TTC549 (cell line): Measurements from ENCODE around the gene USP17L28.
A peak's percentile ranks its signal among the peaks of the same experiment; 100 is the strongest.
"Not testable (repeated sequence)": the region's sequence is repeated elsewhere in the genome, so short reads cannot be mapped to it uniquely, and the experiment has no call there.

Source experiments
- FAIRE-seq: peaks from 2 replicates; lab custom pipeline; 2012; peaks lifted over from hg19 to GRCh38; lab: Jason Lieb, UNC

The USP17L28 gene

GRCh38 chr4:9348593-9348992, at the start of gene USP17L28:
TSS of gene USP17L28 (plus strand) at chr4:9348893. CDS start at chr4:9348893, 0 bp downstream.
- FAIRE-seq, result not testable (repeated sequence)

GRCh38 chr4:9324191-9324590, 24.5 kb upstream of the USP17L28 start:
- FAIRE-seq, result not testable (repeated sequence)

- FAIRE-seq, result not testable (repeated sequence)
Observed at GRCh38 chr4:9324865-9325264, 23.8 kb upstream of the USP17L28 start, which contains the start of gene USP17L24. TSS of gene USP17L24 (plus strand) at chr4:9325165. CDS start at chr4:9325165, 0 bp downstream.

- FAIRE-seq, result not testable (repeated sequence)
Observed at GRCh38 chr4:9329611-9330010, 19.1 kb upstream of the USP17L28 start, which contains the start of gene USP17L25. TSS of gene USP17L25 (plus strand) at chr4:9329911. CDS start at chr4:9329911, 0 bp downstream.

- FAIRE-seq, result not testable (repeated sequence)
Observed at GRCh38 chr4:9334358-9334757, 14.3 kb upstream of the USP17L28 start, which contains the start of gene USP17L26. TSS of gene USP17L26 (plus strand) at chr4:9334658. CDS start at chr4:9334658, 0 bp downstream.

- FAIRE-seq, result not testable (repeated sequence)
Observed at GRCh38 chr4:9339103-9339502, 9.6 kb upstream of the USP17L28 start, which contains the start of gene USP17L5. TSS of gene USP17L5 (plus strand) at chr4:9339403. CDS start at chr4:9339403, 0 bp downstream.

GRCh38 chr4:9343848-9344247, 4.8 kb upstream of the USP17L28 start, which contains the start of gene USP17L27:
TSS of gene USP17L27 (plus strand) at chr4:9344148. CDS start at chr4:9344148, 0 bp downstream.
- FAIRE-seq, result not testable (repeated sequence)

- FAIRE-seq, result not testable (repeated sequence)
Observed at GRCh38 chr4:9350866-9351265, 2.2 kb downstream of the USP17L28 start.

GRCh38 chr4:9353338-9353737, 4.6 kb downstream of the USP17L28 start, which contains the start of gene USP17L29:
TSS of gene USP17L29 (plus strand) at chr4:9353638. CDS start at chr4:9353638, 0 bp downstream.
- FAIRE-seq, result not testable (repeated sequence)

GRCh38 chr4:9362829-9363228, 14.1 kb downstream of the USP17L28 start, which contains the start of gene USP17L30:
TSS of gene USP17L30 (plus strand) at chr4:9363129. CDS start at chr4:9363129, 0 bp downstream.
- not testable (repeated sequence) for FAIRE-seq

- not testable (repeated sequence) for FAIRE-seq
Observed at GRCh38 chr4:9379881-9380280, 31.2 kb downstream of the USP17L28 start.

GRCh38 chr4:9381012-9381534, 32.4 kb downstream of the USP17L28 start:
- FAIRE-seq, result peak; percentile 55

GRCh38 chr4:9384126-9384525, 35.4 kb downstream of the USP17L28 start:
- FAIRE-seq, result no peak

GRCh38 chr4:9389001-9389400, 40.3 kb downstream of the USP17L28 start:
- FAIRE-seq, result not testable (repeated sequence)
